ENCODE results near the gene SLC22A5. TPM values are rescaled to one million over a fixed set of nuclear protein-coding genes. Genes with fewer than 3 reads are reported as not detected.

The SLC22A5 gene
- total RNA-seq, 1 donor, result 6.5 TPM

GRCh38 chr5:132371603-132371994, 2.1 kb downstream of the SLC22A5 start:
- H3K4me3 ChIP-seq (ENCODE audit: low read depth, low read length), result no peak overlapping the region
- no peak for TF ChIP-seq CTCF (IDR thresholded peaks at IDR 0.05; ENCODE audit: insufficient read depth, low read length)
- DNase-seq (ENCODE audit: low read depth), result no peak

GRCh38 chr5:132372127-132372526, 2.6 kb downstream of the SLC22A5 start:
- H3K4me3 ChIP-seq (ENCODE audit: low read depth, low read length), result no peak overlapping the region
- DNase-seq (ENCODE audit: low read depth), result no peak
- no peak for TF ChIP-seq CTCF (IDR thresholded peaks at IDR 0.05; ENCODE audit: insufficient read depth, low read length)

GRCh38 chr5:132372542-132372941, 3.0 kb downstream of the SLC22A5 start:
- DNase-seq (ENCODE audit: low read depth), result no peak
- H3K4me3 ChIP-seq (ENCODE audit: low read depth, low read length), result no peak overlapping the region
- no peak for TF ChIP-seq CTCF (IDR thresholded peaks at IDR 0.05; ENCODE audit: insufficient read depth, low read length)

- no peak overlapping the region for H3K4me3 ChIP-seq (ENCODE audit: low read depth, low read length)
- DNase-seq (ENCODE audit: low read depth), result no peak
- TF ChIP-seq CTCF (IDR thresholded peaks at IDR 0.05; ENCODE audit: insufficient read depth, low read length), result no peak
Measured at GRCh38 chr5:132375957-132376356, 6.4 kb downstream of the SLC22A5 start.

- no peak overlapping the region for H3K4me3 ChIP-seq (ENCODE audit: low read depth, low read length)
- no peak for TF ChIP-seq CTCF (IDR thresholded peaks at IDR 0.05; ENCODE audit: insufficient read depth, low read length)
- DNase-seq (ENCODE audit: low read depth), result no peak
Measured at GRCh38 chr5:132376694-132377641, 7.5 kb downstream of the SLC22A5 start.

GRCh38 chr5:132377738-132378137, 8.2 kb downstream of the SLC22A5 start:
- no peak for TF ChIP-seq CTCF (IDR thresholded peaks at IDR 0.05; ENCODE audit: insufficient read depth, low read length)
- no peak overlapping the region for H3K4me3 ChIP-seq (ENCODE audit: low read depth, low read length)
- no peak for DNase-seq (ENCODE audit: low read depth)

Measured in fibroblast of the aortic adventitia (primary cell).